GM23338 (cell line): Measurements from ENCODE around the gene ERN1. TPM values are rescaled to one million over a fixed set of nuclear protein-coding genes. Genes with fewer than 3 reads are reported as not detected.

Experiments used
- ATAC-seq: fragments of 200-7000 bp; cut with Tn5 transposase; 3 replicates; pipeline ENCODE4 v1.9.1; 2020
- DNase-seq: peaks from one replicate; pipeline ENCODE4 v3.0.0-alpha.2; 2015; ENCODE audit warnings: low spot score
- H2AFZ ChIP-seq: fragments of 200-600 bp; sonication (generic); 2 replicates; pipeline ENCODE4 v1.8.0; 2016; ENCODE audit warnings: antibody characterized with exemption, mild to moderate bottlenecking, moderate library complexity
- H3F3A ChIP-seq: fragments of 200-600 bp; sonication (generic); replicated peaks from 2 replicates; pipeline ENCODE4 v1.8.0; 2017; ENCODE audit warnings: antibody characterized with exemption, mixed run types, low read depth
- H3K27ac ChIP-seq: fragments of 200-600 bp; sonication (generic); 2 replicates; pipeline ENCODE4 v1.6.1; 2016; ENCODE audit warnings: low read depth
- H3K27me3 ChIP-seq: fragments of 200-600 bp; sonication (generic); 2 replicates; pipeline ENCODE4 v1.8.0; 2016; ENCODE audit warnings: mild to moderate bottlenecking, mixed run types, moderate library complexity; ENCODE audit not compliant: insufficient read depth
- H3K36me3 ChIP-seq: fragments of 200-600 bp; sonication (generic); 2 replicates; pipeline ENCODE4 v1.8.0; 2016; ENCODE audit warnings: mild to moderate bottlenecking; ENCODE audit not compliant: insufficient read depth
- H3K4me1 ChIP-seq: fragments of 200-600 bp; sonication (generic); 2 replicates; pipeline ENCODE4 v1.8.0; 2016; ENCODE audit warnings: mild to moderate bottlenecking, moderate library complexity; ENCODE audit not compliant: insufficient read depth
- H3K4me2 ChIP-seq: fragments of 200-600 bp; sonication (generic); 2 replicates; pipeline ENCODE4 v1.7.1; 2017; ENCODE audit warnings: mixed run types
- H3K4me3 ChIP-seq: fragments of 200-600 bp; sonication (generic); 2 replicates; pipeline ENCODE4 v1.6.1; 2016; ENCODE audit warnings: mixed run types
- H3K79me2 ChIP-seq: fragments of 200-600 bp; sonication (generic); replicated peaks from 2 replicates; pipeline ENCODE4 v1.8.0; 2017; ENCODE audit warnings: mild to moderate bottlenecking; ENCODE audit not compliant: insufficient read depth
- H3K9me2 ChIP-seq: fragments of 200-600 bp; sonication (generic); 2 replicates; pipeline ENCODE4 v1.8.0; 2017; ENCODE audit not compliant: insufficient read depth
- H4K20me1 ChIP-seq: fragments of 200-600 bp; sonication (generic); replicated peaks from 2 replicates; pipeline ENCODE4 v1.8.0; 2017; ENCODE audit warnings: mild to moderate bottlenecking; ENCODE audit not compliant: insufficient read depth
- H3K27ac Mint-ChIP-seq: 2 replicates; pipeline ENCODE4 v1.8.0; 2020; ENCODE audit warnings: inconsistent platforms, mild to moderate bottlenecking, moderate library complexity, mixed read lengths
- H3K27me3 Mint-ChIP-seq: 3 replicates; pipeline ENCODE4 v1.8.0; 2022; ENCODE audit warnings: low read depth, mild to moderate bottlenecking, moderate library complexity, mixed read lengths, inconsistent platforms; ENCODE audit not compliant: insufficient read depth, poor library complexity
- H3K36me3 Mint-ChIP-seq: 3 replicates; pipeline ENCODE4 v1.8.0; 2021; ENCODE audit warnings: low read depth, mild to moderate bottlenecking, inconsistent platforms, moderate library complexity, mixed read lengths
- H3K4me1 Mint-ChIP-seq: 3 replicates; pipeline ENCODE4 v1.8.0; 2020; ENCODE audit warnings: mild to moderate bottlenecking, inconsistent platforms, mixed read lengths
- H3K4me3 Mint-ChIP-seq: 3 replicates; pipeline ENCODE4 v1.8.0; 2021; ENCODE audit warnings: moderate library complexity, mild to moderate bottlenecking, inconsistent platforms, mixed read lengths
- H3K9me3 Mint-ChIP-seq: 3 replicates; pipeline ENCODE4 v1.8.0; 2020; ENCODE audit warnings: moderate library complexity, mild to moderate bottlenecking, inconsistent platforms, mixed read lengths
- CREB1 ChIP-seq: fragments of 250-450 bp; sonication (Bioruptor Pico); IDR thresholded peaks from 2 replicates; pipeline ENCODE4 v1.5.0; 2020; ENCODE audit warnings: low read depth, mild to moderate bottlenecking, moderate library complexity
- EZH2 ChIP-seq: fragments of 200-600 bp; sonication (generic); IDR thresholded peaks from one replicate; pipeline ENCODE4 v1.8.0; 2017; ENCODE audit warnings: antibody characterized with exemption, mild to moderate bottlenecking, low read depth; ENCODE audit not compliant: unreplicated experiment
- EZH2phosphoT487 ChIP-seq: fragments of 200-600 bp; sonication (generic); IDR thresholded peaks from one replicate; pipeline ENCODE4 v1.8.1; 2018; ENCODE audit warnings: antibody characterized with exemption; ENCODE audit not compliant: unreplicated experiment
- JUNB ChIP-seq: IDR thresholded peaks from one replicate; pipeline ENCODE4 v1.6.1; 2016; ENCODE audit warnings: antibody characterized with exemption; ENCODE audit not compliant: unreplicated experiment
- NANOG ChIP-seq: IDR thresholded peaks from 2 replicates; pipeline ENCODE4 v1.6.1; 2016; ENCODE audit warnings: antibody characterized with exemption, borderline replicate concordance
- POLR2AphosphoS5 ChIP-seq: IDR thresholded peaks from 2 replicates; pipeline ENCODE4 v1.6.1; 2016; ENCODE audit warnings: antibody characterized with exemption, low read depth
- STAT1 ChIP-seq: IDR thresholded peaks from one replicate; pipeline ENCODE4 v1.6.1; 2016; ENCODE audit warnings: antibody characterized with exemption; ENCODE audit not compliant: unreplicated experiment
- ZNF114 ChIP-seq: fragments of 250-450 bp; sonication (Bioruptor Pico); IDR thresholded peaks from 2 replicates; pipeline ENCODE4 v1.5.0; 2020; ENCODE audit warnings: mild to moderate bottlenecking, moderate library complexity
- ZNF331 ChIP-seq: fragments of 250-450 bp; sonication (Bioruptor Pico); IDR thresholded peaks from 2 replicates; pipeline ENCODE4 v1.5.0; 2020; ENCODE audit warnings: low read depth, mild to moderate bottlenecking, moderate library complexity
- ZNF462 ChIP-seq: fragments of 250-450 bp; sonication (Bioruptor Pico); IDR thresholded peaks from 2 replicates; pipeline ENCODE4 v1.5.0; 2020; ENCODE audit warnings: mild to moderate bottlenecking, moderate library complexity
- polyA plus RNA-seq: library from polyadenylated mRNA; unstranded; fragments of >200 nt; fragmentation: Nextera tagmentation; extraction: Ambion mirVana; gene quantifications from 2 replicates; pipeline ENCODE4 v1.2.1, GENCODE V29; 2016
- total RNA-seq: library from RNA; depleted of rRNA; stranded (reverse); fragments of >200 nt; shearing (Covaris generic); gene quantifications from 2 replicates; pipeline ENCODE4 v1.2.3, GENCODE V29; 2014
- TF ChIP-seq, protein P1 (sequence below): IDR thresholded peaks from one replicate; pipeline ENCODE4 v1.6.1; 2018; ENCODE audit warnings: antibody characterized with exemption; ENCODE audit not compliant: unreplicated experiment
- TF ChIP-seq, protein P2 (sequence below): IDR thresholded peaks from 2 replicates; pipeline ENCODE4 v1.6.1; 2016; ENCODE audit warnings: antibody characterized with exemption

ERN1 gene
- total and polyA plus RNA-seq, 2 experiments from 2014 or later = 5.9 to 7.5 TPM

DNA sequence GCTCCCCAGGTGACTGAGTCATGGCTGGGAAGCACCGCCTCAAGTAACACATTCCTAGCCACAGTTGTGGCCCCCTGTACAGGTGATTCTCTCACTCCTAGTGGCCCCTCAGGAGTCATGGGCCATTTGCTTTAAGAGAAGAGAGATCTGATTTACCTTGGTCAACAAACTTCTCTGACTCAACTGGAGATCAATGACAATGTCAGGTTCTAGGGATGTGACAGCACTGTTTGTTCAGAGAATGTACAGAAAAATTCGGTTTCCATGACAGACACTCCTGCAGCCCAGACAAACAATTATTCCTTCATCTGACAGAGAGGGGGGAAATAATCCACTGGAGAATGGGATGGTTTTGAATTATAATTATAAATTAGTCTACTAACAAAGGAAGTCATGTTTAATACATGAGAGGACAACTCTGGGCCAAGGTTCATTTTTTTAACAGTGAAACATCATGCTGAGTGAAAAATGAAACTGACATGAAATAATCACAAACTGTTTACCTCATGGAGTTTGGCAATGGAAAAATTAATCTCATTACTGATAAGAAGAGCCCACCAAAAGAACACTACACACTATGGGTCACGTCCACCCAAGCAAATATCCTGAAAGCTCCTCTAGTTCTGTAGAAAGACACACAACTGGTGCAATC is 9.7 kb downstream of the ERN1 start (continued):
- TF ChIP-seq ZNF462 (CRISPR knock-in tag) = no peak
- no peak for TF ChIP-seq CREB1 (CRISPR knock-in tag)
- no peak for TF ChIP-seq EZH2phosphoT487
- no peak for TF ChIP-seq NANOG

- H3K9me3 Mint-ChIP-seq = no peaks in the 10 kb centered on the region
- no peaks in the 10 kb centered on the region for H4K20me1 ChIP-seq
- TF ChIP-seq ZNF114 (no peak), ZNF331 (no peak), JUNB (no peak), POLR2AphosphoS5 (no peak), EZH2phosphoT487 (no peak), STAT1 (no peak), EZH2 (no peak), CREB1 (CRISPR knock-in tag) (no peak), NANOG (no peak)
- TF ChIP-seq, protein P1, sequence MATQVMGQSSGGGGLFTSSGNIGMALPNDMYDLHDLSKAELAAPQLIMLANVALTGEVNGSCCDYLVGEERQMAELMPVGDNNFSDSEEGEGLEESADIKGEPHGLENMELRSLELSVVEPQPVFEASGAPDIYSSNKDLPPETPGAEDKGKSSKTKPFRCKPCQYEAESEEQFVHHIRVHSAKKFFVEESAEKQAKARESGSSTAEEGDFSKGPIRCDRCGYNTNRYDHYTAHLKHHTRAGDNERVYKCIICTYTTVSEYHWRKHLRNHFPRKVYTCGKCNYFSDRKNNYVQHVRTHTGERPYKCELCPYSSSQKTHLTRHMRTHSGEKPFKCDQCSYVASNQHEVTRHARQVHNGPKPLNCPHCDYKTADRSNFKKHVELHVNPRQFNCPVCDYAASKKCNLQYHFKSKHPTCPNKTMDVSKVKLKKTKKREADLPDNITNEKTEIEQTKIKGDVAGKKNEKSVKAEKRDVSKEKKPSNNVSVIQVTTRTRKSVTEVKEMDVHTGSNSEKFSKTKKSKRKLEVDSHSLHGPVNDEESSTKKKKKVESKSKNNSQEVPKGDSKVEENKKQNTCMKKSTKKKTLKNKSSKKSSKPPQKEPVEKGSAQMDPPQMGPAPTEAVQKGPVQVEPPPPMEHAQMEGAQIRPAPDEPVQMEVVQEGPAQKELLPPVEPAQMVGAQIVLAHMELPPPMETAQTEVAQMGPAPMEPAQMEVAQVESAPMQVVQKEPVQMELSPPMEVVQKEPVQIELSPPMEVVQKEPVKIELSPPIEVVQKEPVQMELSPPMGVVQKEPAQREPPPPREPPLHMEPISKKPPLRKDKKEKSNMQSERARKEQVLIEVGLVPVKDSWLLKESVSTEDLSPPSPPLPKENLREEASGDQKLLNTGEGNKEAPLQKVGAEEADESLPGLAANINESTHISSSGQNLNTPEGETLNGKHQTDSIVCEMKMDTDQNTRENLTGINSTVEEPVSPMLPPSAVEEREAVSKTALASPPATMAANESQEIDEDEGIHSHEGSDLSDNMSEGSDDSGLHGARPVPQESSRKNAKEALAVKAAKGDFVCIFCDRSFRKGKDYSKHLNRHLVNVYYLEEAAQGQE = no peak
- TF ChIP-seq, protein P2, sequence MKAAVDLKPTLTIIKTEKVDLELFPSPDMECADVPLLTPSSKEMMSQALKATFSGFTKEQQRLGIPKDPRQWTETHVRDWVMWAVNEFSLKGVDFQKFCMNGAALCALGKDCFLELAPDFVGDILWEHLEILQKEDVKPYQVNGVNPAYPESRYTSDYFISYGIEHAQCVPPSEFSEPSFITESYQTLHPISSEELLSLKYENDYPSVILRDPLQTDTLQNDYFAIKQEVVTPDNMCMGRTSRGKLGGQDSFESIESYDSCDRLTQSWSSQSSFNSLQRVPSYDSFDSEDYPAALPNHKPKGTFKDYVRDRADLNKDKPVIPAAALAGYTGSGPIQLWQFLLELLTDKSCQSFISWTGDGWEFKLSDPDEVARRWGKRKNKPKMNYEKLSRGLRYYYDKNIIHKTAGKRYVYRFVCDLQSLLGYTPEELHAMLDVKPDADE = no peak
Observed at GRCh38 chr17:64117981-64118979, 11.7 kb downstream of the ERN1 start.

More at GRCh38 chr17:64117981-64118979, 11.7 kb downstream of the ERN1 start:
- ATAC-seq = no peak
- H3K27me3 ChIP-seq = no peaks in the 10 kb centered on the region
- no peak overlapping the region for H2AFZ ChIP-seq
- Mint-ChIP-seq H3K4me3 (no peak overlapping the region), H3K27ac (no peak overlapping the region), H3K36me3 (no peaks in the 10 kb centered on the region), H3K4me1 (0 out of 3 replicates have a peak, but pooled peaks cover 2% of the 10 kb centered on the region), H3K27me3 (peaks cover 2% of the 10 kb centered on the region)
- DNase-seq = no peak
- H3K79me2 ChIP-seq = no peaks in the 10 kb centered on the region
- no peak overlapping the region for H3K27ac ChIP-seq
- H3K4me2 ChIP-seq = no peak overlapping the region
- no peaks in the 10 kb centered on the region for H3K36me3 ChIP-seq
- peaks cover 5% of the 10 kb centered on the region; the same call in 1 of the 2 replicates for H3K9me2 ChIP-seq
- no peaks in the 10 kb centered on the region for H3F3A ChIP-seq
- no peaks in the 10 kb centered on the region for H3K4me1 ChIP-seq
- H3K4me3 ChIP-seq = no peak overlapping the region
